H1 (cell line): ENCODE measurements around the gene SLC26A11. TPM values are rescaled to one million over a fixed set of nuclear protein-coding genes. Genes with fewer than 3 reads are reported as not detected.
A peak's percentile ranks its signal among the peaks of the same experiment; 100 is the strongest.

ENCODE experiments used
- CTCF ChIA-PET: fragments of 300-600 bp; sonication (Branson Sonifier 250); formaldehyde crosslinking; loops from one replicate; lab custom pipeline; 2021; ENCODE audit not compliant: partially characterized antibody; lab: Charles Lee
- POLR2A ChIA-PET: fragments of 300-600 bp; sonication (Branson Sonifier 250); formaldehyde crosslinking; loops from one replicate; lab custom pipeline; 2021; ENCODE audit warnings: inconsistent platforms; ENCODE audit not compliant: partially characterized antibody; lab: Charles Lee
- DNase-seq, 2 experiments: peaks; one replicate each; pipeline versions ENCODE4 v3.0.0 to v3.0.0-alpha.2; 2010 to 2022; ENCODE audit warnings: low spot score in 2 of 2, low read depth in 1 of 2, mixed read lengths in 1 of 2
- FAIRE-seq: peaks from 2 replicates; lab custom pipeline; 2011; peaks lifted over from hg19 to GRCh38; lab: Jason Lieb, UNC
- H2AFZ ChIP-seq: 2 replicates; pipeline ENCODE4 v1.8.1; 2012; ENCODE audit warnings: low read length, inconsistent platforms
- H2AK5ac ChIP-seq: 2 replicates; pipeline ENCODE4 v1.6.1; 2013; ENCODE audit warnings: low read depth, low read length
- H2BK120ac ChIP-seq: replicated peaks from 2 replicates; pipeline ENCODE3; 2013; ENCODE audit warnings: low read depth, low read length, inconsistent platforms
- H2BK12ac ChIP-seq: 2 replicates; pipeline ENCODE4 v1.6.1; 2013; ENCODE audit warnings: low read depth, low read length
- H2BK15ac ChIP-seq: 2 replicates; pipeline ENCODE4 v1.6.1; 2013; ENCODE audit warnings: low read length
- H2BK20ac ChIP-seq: 2 replicates; pipeline ENCODE4 v1.6.1; 2013; ENCODE audit warnings: low read length
- H2BK5ac ChIP-seq: 2 replicates; pipeline ENCODE4 v1.6.1; 2013; ENCODE audit warnings: low read depth, low read length
- H3K14ac ChIP-seq: 2 replicates; pipeline ENCODE4 v1.6.1; 2013; ENCODE audit warnings: inconsistent platforms; ENCODE audit not compliant: insufficient read length
- H3K18ac ChIP-seq: 2 replicates; pipeline ENCODE4 v1.6.1; 2013; ENCODE audit warnings: low read length; ENCODE audit errors: extremely low read depth
- H3K23ac ChIP-seq: 2 replicates; pipeline ENCODE4 v1.6.1; 2013; ENCODE audit warnings: inconsistent platforms; ENCODE audit not compliant: insufficient read length
- H3K23me2 ChIP-seq: 2 replicates; pipeline ENCODE4 v1.6.1; 2013; ENCODE audit warnings: low read depth, low read length
- H3K27ac ChIP-seq: 2 replicates; pipeline ENCODE4 v1.6.1; 2011; ENCODE audit warnings: low read depth, low read length, inconsistent platforms
- H3K27me3 ChIP-seq, 4 experiments: replicated peaks in 1 of 4; 1 replicate in 1 of 4; 2 replicates in 3 of 4; pipeline versions ENCODE4 v1.6.1 to v1.8.1; 2011 to 2013; ENCODE audit warnings: low read length in 3 of 4, mild to moderate bottlenecking in 3 of 4, inconsistent platforms in 2 of 4, mixed read lengths in 2 of 4, moderate library complexity in 1 of 4; ENCODE audit not compliant: control insufficient read depth in 3 of 4, insufficient read depth in 3 of 4; ENCODE audit errors: extremely low read depth in 1 of 4
- H3K36me3 ChIP-seq, 4 experiments: 2 replicates each; pipeline versions ENCODE4 v1.6.1 to v1.8.1; 2011 to 2013; ENCODE audit warnings: mild to moderate bottlenecking in 4 of 4, low read length in 3 of 4, moderate library complexity in 2 of 4, control low read depth in 1 of 4, inconsistent platforms in 1 of 4; ENCODE audit not compliant: insufficient read depth in 4 of 4, control insufficient read depth in 2 of 4
- H3K4ac ChIP-seq: replicated peaks from 2 replicates; pipeline ENCODE3; 2013; ENCODE audit warnings: low read length, low read depth, mixed read lengths, inconsistent platforms; ENCODE audit not compliant: insufficient read length
- H3K4me1 ChIP-seq, 4 experiments: replicated peaks in 1 of 4; 1 replicate in 1 of 4; 2 replicates in 3 of 4; pipeline versions ENCODE4 v1.6.1 to v1.8.1; 2011 to 2013; ENCODE audit warnings: low read length in 3 of 4, inconsistent platforms in 2 of 4, mixed read lengths in 1 of 4; ENCODE audit not compliant: insufficient read depth in 4 of 4, control insufficient read depth in 3 of 4
- H3K4me2 ChIP-seq, 2 experiments: 2 replicates each; pipeline versions ENCODE4 v1.6.1 to v1.8.1; 2011 to 2013; ENCODE audit warnings: low read depth in 2 of 2, low read length in 2 of 2, control low read depth in 1 of 2, inconsistent platforms in 1 of 2, mild to moderate bottlenecking in 1 of 2; ENCODE audit not compliant: insufficient read depth in 1 of 2
- H3K4me3 ChIP-seq, 4 experiments: fragments of 200-600, 300-600 bp in 1 of 4; sonication (generic), shearing (Covaris generic), sonication (Bioruptor Twin) in 1 of 4; 2 replicates each; pipeline versions ENCODE4 v1.5.1 to v1.8.1; 2011 to 2016; ENCODE audit warnings: low read length in 4 of 4, low read depth in 3 of 4, control low read depth in 2 of 4, inconsistent platforms in 2 of 4, mild to moderate bottlenecking in 2 of 4, mixed read lengths in 1 of 4, moderate library complexity in 1 of 4; ENCODE audit not compliant: insufficient read depth in 2 of 4; ENCODE audit errors: extremely low read depth in 1 of 4
- H3K56ac ChIP-seq: replicated peaks from 2 replicates; pipeline ENCODE3; 2013; ENCODE audit warnings: low read depth, mild to moderate bottlenecking, mixed read lengths, low read length, inconsistent platforms; ENCODE audit not compliant: insufficient read length
- H3K79me1 ChIP-seq: 2 replicates; pipeline ENCODE4 v1.6.1; 2013; ENCODE audit warnings: low read depth, low read length, control low read depth
- H3K79me2 ChIP-seq, 2 experiments: 2 replicates each; pipeline versions ENCODE4 v1.6.1 to v1.8.1; 2012 to 2013; ENCODE audit warnings: low read length in 2 of 2, mild to moderate bottlenecking in 2 of 2, inconsistent platforms in 1 of 2; ENCODE audit not compliant: insufficient read depth in 2 of 2, control insufficient read depth in 1 of 2
- H3K9ac ChIP-seq, 4 experiments: replicated peaks in 1 of 4; 1 replicate in 1 of 4; 2 replicates in 3 of 4; pipeline versions ENCODE4 v1.6.1 to v1.8.1; 2011 to 2013; ENCODE audit warnings: low read depth in 3 of 4, low read length in 3 of 4, control low read depth in 2 of 4, mild to moderate bottlenecking in 2 of 4, moderate library complexity in 2 of 4, inconsistent platforms in 1 of 4; ENCODE audit errors: extremely low read depth in 1 of 4
- H3K9me3 ChIP-seq, 2 experiments: 2 replicates each; pipeline versions ENCODE4 v1.6.1 to v1.8.1; 2012 to 2013; ENCODE audit warnings: mild to moderate bottlenecking in 2 of 2, moderate library complexity in 2 of 2, control low read depth in 1 of 2, inconsistent platforms in 1 of 2, low read depth in 1 of 2, low read length in 1 of 2, mixed read lengths in 1 of 2; ENCODE audit not compliant: insufficient read depth in 2 of 2
- H4K20me1 ChIP-seq, 2 experiments: replicated peaks in 1 of 2; 2 replicates each; pipeline versions ENCODE3 to v1.8.1; 2011 to 2013; ENCODE audit warnings: inconsistent platforms in 2 of 2, low read length in 2 of 2, mild to moderate bottlenecking in 1 of 2; ENCODE audit not compliant: insufficient read depth in 2 of 2, control insufficient read depth in 1 of 2
- H4K5ac ChIP-seq: 2 replicates; pipeline ENCODE4 v1.6.1; 2013; ENCODE audit warnings: low read length, low read depth, mixed read lengths, inconsistent platforms; ENCODE audit not compliant: insufficient read length
- H4K8ac ChIP-seq: 2 replicates; pipeline ENCODE4 v1.8.0; 2013; ENCODE audit warnings: mild to moderate bottlenecking, moderate library complexity, low read length, inconsistent platforms; ENCODE audit not compliant: insufficient read depth; ENCODE audit errors: extremely low read depth
- H4K91ac ChIP-seq: replicated peaks from 2 replicates; pipeline ENCODE3; 2013; ENCODE audit warnings: low read length, mixed read lengths, inconsistent platforms; ENCODE audit not compliant: insufficient read length
- CTCF ChIP-seq, 3 experiments: IDR thresholded peaks; 1 replicate in 2 of 3; 2 replicates in 1 of 3; pipeline versions ENCODE4 v1.5.1 to v1.6.1; 2011; ENCODE audit warnings: low read length in 3 of 3, mild to moderate bottlenecking in 3 of 3, inconsistent platforms in 2 of 3, low read depth in 1 of 3, moderate library complexity in 1 of 3; ENCODE audit not compliant: insufficient read depth in 1 of 3; ENCODE audit errors: control extremely low read depth in 1 of 3
- GABPA ChIP-seq: IDR thresholded peaks from 2 replicates; pipeline ENCODE4 v1.6.1; 2011; ENCODE audit warnings: mild to moderate bottlenecking, low read length, moderate library complexity, borderline replicate concordance; ENCODE audit not compliant: insufficient read depth
- RAD21 ChIP-seq, 2 experiments: IDR thresholded peaks in 1 of 2; conservative IDR thresholded peaks in 1 of 2; 2 replicates each; pipeline ENCODE4 v1.6.1; 2011; ENCODE audit warnings: low read depth in 2 of 2, low read length in 2 of 2, improper control_type of control experiment in 1 of 2, inconsistent platforms in 1 of 2, mild to moderate bottlenecking in 1 of 2, moderate library complexity in 1 of 2
- RFX5 ChIP-seq: IDR thresholded peaks from 2 replicates; pipeline ENCODE4 v1.6.1; 2011; ENCODE audit warnings: low read depth, low read length, improper control_type of control experiment, borderline replicate concordance
- WGBS, 2 experiments: shearing (Covaris generic) in 1 of 2; methylation state at CpG; one replicate each; pipeline versions ENCODE4 v1.1.6 to v1.1.7; 2013 to 2015; ENCODE audit warnings: low lambda C conversion rate in 2 of 2, mixed read lengths in 2 of 2, inconsistent platforms in 1 of 2, low coverage in 1 of 2, missing lambda C conversion rate in 1 of 2; ENCODE audit not compliant: insufficient replicate concordance in 2 of 2, insufficient coverage in 1 of 2, insufficient read length in 1 of 2; ENCODE audit errors: extremely low coverage in 1 of 2, missing lambda C conversion rate in 1 of 2; 5-methylcytosine and 5-hydroxymethylcytosine counted together
- polyA plus RNA-seq, 7 experiments: library from polyadenylated mRNA; depleted of rRNA in 3 of 7; stranded (reverse) in 5 of 7; unstranded in 2 of 7; fragments of >200 nt in 5 of 7; fragments of 200-250 nt in 2 of 7; gene quantifications; 1 replicate in 5 of 7; 2 replicates in 1 of 7; 4 replicates in 1 of 7; pipeline versions ENCODE4 v1.2.1 to v1.2.3, GENCODE V29; 2011 to 2013; ENCODE audit warnings: missing spikeins in 2 of 7, mixed read lengths in 2 of 7
- total RNA-seq: library from RNA; stranded (reverse); fragmentation: NEBNext Ultra II Directional; extraction: Animal tissue kit (Norgen Biotek cat#: 25700); gene quantifications from 2 replicates; pipeline ENCODE4 v1.2.1, GENCODE V29; 2021

SLC26A11 gene
- total and polyA plus RNA-seq, 2 of the 8 experiments (the other 6 are each of a cell fraction or from before 2014, with no cell fraction given): 15.5 to 25.9 TPM

GRCh38 chr17:80191192-80191591, 29.0 kb upstream of the SLC26A11 start:
- Histone ChIP-seq H2BK12ac (no peak overlapping the region), H3K4me1 (no peaks in the 10 kb centered on the region), H3K79me1 (no peaks in the 10 kb centered on the region), H4K20me1 (peaks cover 0 to 1% of the 10 kb centered on the region in 2 experiments), H2BK5ac (no peak overlapping the region), H3K23me2 (no peaks in the 10 kb centered on the region), H3K4me3 (no peak overlapping the region), H2BK120ac (no peak overlapping the region), H3K27ac (no peak overlapping the region), H2AFZ (no peak overlapping the region), H2BK15ac (no peak overlapping the region), H3K36me3 (no peaks in the 10 kb centered on the region), H3K4me2 (no peak overlapping the region), H4K8ac (peak overlapping the region; percentile 79; the same call in 1 of the 2 replicates), H3K18ac (no peak overlapping the region; the same call in 1 of the 2 replicates), H3K27me3 (no peaks in the 10 kb centered on the region; a peak in 1 of 7 replicates), H3K14ac (no peak overlapping the region), H3K4ac (no peak overlapping the region), H3K56ac (no peak overlapping the region), H4K5ac (no peak overlapping the region), H2BK20ac (no peak overlapping the region), H3K79me2 (no peaks in the 10 kb centered on the region), H4K91ac (peak overlapping the region; percentile 9), H3K23ac (no peak overlapping the region), H3K9ac (no peak overlapping the region), H2AK5ac (no peak overlapping the region), H3K9me3 (no peaks in the 10 kb centered on the region)
- no peak for TF ChIP-seq RFX5
- peak; percentile 57 to 71 (median 57) for TF ChIP-seq CTCF (IDR thresholded peaks at IDR 0.05; ENCODE audit: control extremely low read depth in 1 of 3, insufficient read depth in 1 of 3, low read depth in 1 of 3, low read length in 3 of 3)
- peak; percentile 70 to 77 for TF ChIP-seq RAD21 (IDR thresholded peaks at IDR 0.05 in 1 of 2, conservative IDR thresholded peaks at IDR 0.05 in 1 of 2; ENCODE audit: low read depth in 2 of 2, low read length in 2 of 2)
- 0 out of 2 replicates have a peak, but pooled peaks have one; percentile 68 for TF ChIP-seq GABPA
- CTCF ChIA-PET: interaction anchor here (0.7 to 8.0 kb wide), 22 partner anchors 9 to 173 kb away, joined by 3 to 90 read pairs (median 4); no protein-coding TSS in a partner anchor
- POLR2A ChIA-PET: interaction anchor here (0.6 to 2.0 kb wide), 5 partner anchors 10 to 144 kb away, joined by 3 to 9 read pairs (median 6); no protein-coding TSS in a partner anchor
- DNase-seq (peak in 1 of 2 experiments; percentile 58), FAIRE-seq (no peak)
- 78% methylated on average over 20 of the region's 20 CpGs; no CpG with 5 or more reads in 1 of the 2 experiments for WGBS, 2 experiments
